K562 (cell line): Measurements from ENCODE around the gene KMT2E. TPM values are rescaled to one million over a fixed set of nuclear protein-coding genes. Genes with fewer than 3 reads are reported as not detected.

ENCODE experiments used
- CBX8 ChIP-seq: fragments of 200-600 bp; sonication (generic); IDR thresholded peaks from 2 replicates; pipeline ENCODE4 v1.6.1; 2012; ENCODE audit warnings: borderline replicate concordance, mixed run types, low read depth, mild to moderate bottlenecking, moderate library complexity, mixed read lengths, low read length, control low read depth, inconsistent platforms; ENCODE audit not compliant: poor library complexity, severe bottlenecking; ENCODE audit errors: extremely low read depth
- FOXP4 ChIP-seq: sonication (generic); formaldehyde crosslinking; IDR thresholded peaks from 2 replicates; pipeline ENCODE4 v1.8.0; 2022; ENCODE audit warnings: mild to moderate bottlenecking, missing genetic modification reagents, borderline replicate concordance
- GTF2B ChIP-seq: IDR thresholded peaks from 2 replicates; pipeline ENCODE4 v1.6.1; 2011; ENCODE audit not compliant: insufficient read length; ENCODE audit errors: extremely low read depth
- HMG20A ChIP-seq: fragments of 450-650 bp; formaldehyde crosslinking; conservative IDR thresholded peaks from 2 replicates; pipeline ENCODE4 v1.4.0; 2020; ENCODE audit warnings: mild to moderate bottlenecking, mixed read lengths
- MEIS2 ChIP-seq: fragments of 450-650 bp; IDR thresholded peaks from 2 replicates; pipeline ENCODE4 v1.6.1; 2014; ENCODE audit warnings: mild to moderate bottlenecking; ENCODE audit not compliant: partially characterized antibody
- RBM25 ChIP-seq: fragments of 200-400 bp; formaldehyde crosslinking; IDR thresholded peaks from 2 replicates; pipeline ENCODE4 v1.6.1; 2018; ENCODE audit warnings: low read length, low read depth, moderate library complexity; ENCODE audit not compliant: severe bottlenecking
- RREB1 ChIP-seq: fragments of 250-450 bp; sonication (Bioruptor Pico); IDR thresholded peaks from 2 replicates; pipeline ENCODE4 v1.4.0; 2020
- SP2 ChIP-seq: IDR thresholded peaks from 2 replicates; pipeline ENCODE4 v1.6.1; 2011; ENCODE audit warnings: mild to moderate bottlenecking, low read depth, low read length, moderate library complexity; ENCODE audit not compliant: poor library complexity, severe bottlenecking; ENCODE audit errors: extremely low read depth
- TEAD1 ChIP-seq, 2 experiments: fragments of 450-650 bp in 1 of 2; sonication (generic) in 1 of 2; formaldehyde crosslinking; IDR thresholded peaks; 2 replicates each; pipeline versions ENCODE4 v1.4.0 to v1.8.0; 2020 to 2022; ENCODE audit warnings: mild to moderate bottlenecking in 2 of 2, missing genetic modification reagents in 1 of 2
- THAP12 ChIP-seq: fragments of 250-450 bp; sonication (Bioruptor Pico); IDR thresholded peaks from 2 replicates; pipeline ENCODE4 v1.9.0; 2021; ENCODE audit warnings: mild to moderate bottlenecking, inconsistent platforms
- YY1 ChIP-seq, 3 experiments: IDR thresholded peaks; 2 replicates each; pipeline ENCODE4 v1.6.1; 2011; ENCODE audit warnings: low read length in 2 of 3, mild to moderate bottlenecking in 2 of 3, moderate library complexity in 2 of 3, borderline replicate concordance in 1 of 3, control low read depth in 1 of 3, low read depth in 1 of 3; ENCODE audit not compliant: insufficient read depth in 3 of 3, insufficient replicate concordance in 2 of 3, control insufficient read depth in 1 of 3, insufficient read length in 1 of 3; ENCODE audit errors: extremely low read depth in 1 of 3
- ZNF445 ChIP-seq: fragments of 250-450 bp; sonication (Bioruptor Pico); IDR thresholded peaks from 2 replicates; pipeline ENCODE4 v1.4.0; 2020; ENCODE audit warnings: low read depth, mild to moderate bottlenecking, moderate library complexity
- ZNF57 ChIP-seq: fragments of 450-650 bp; formaldehyde crosslinking; IDR thresholded peaks from 2 replicates; pipeline ENCODE4 v1.4.0; 2020; ENCODE audit warnings: mild to moderate bottlenecking, moderate library complexity
- ZNF668 ChIP-seq: fragments of 250-450 bp; sonication (Bioruptor Pico); IDR thresholded peaks from 2 replicates; pipeline ENCODE4 v1.8.0; 2022; ENCODE audit warnings: mild to moderate bottlenecking, inconsistent platforms
- ZNF79 ChIP-seq: fragments of 250-450 bp; sonication (Bioruptor Pico); IDR thresholded peaks from 2 replicates; pipeline ENCODE4 v1.4.0; 2020; ENCODE audit warnings: low read depth, mild to moderate bottlenecking, moderate library complexity
- polyA plus RNA-seq, 8 experiments: library from polyadenylated mRNA; depleted of rRNA in 4 of 8; stranded (reverse) in 5 of 8; unstranded in 3 of 8; fragments of >200 nt; fragmentation: Nextera tagmentation in 2 of 8; fragmentation: Illumina TruSeq in 1 of 8; extraction: Ambion mirVana in 2 of 8; extraction: Trizol in 1 of 8; gene quantifications; 2 replicates each; pipeline versions ENCODE4 v1.2.1 to v1.2.3, GENCODE V29; 2011 to 2014; ENCODE audit warnings: inconsistent platforms in 1 of 8, missing spikeins in 1 of 8
- total RNA-seq, 7 experiments: library from RNA; depleted of rRNA in 6 of 7; stranded (reverse); fragments of >200 nt in 6 of 7; fragmentation: Illumina TruSeq in 2 of 7; extraction: Trizol in 2 of 7; gene quantifications; 2 replicates each; pipeline versions ENCODE4 v1.2.1 to v1.2.3, GENCODE V29; 2011 to 2021; ENCODE audit warnings: low replicate concordance in 1 of 7

KMT2E gene
- total and polyA plus RNA-seq, 9 of the 15 experiments (the other 6 are each of a cell fraction or from before 2014, with no cell fraction given) = 8.9 to 55.3 (median 38.1) TPM

- TF ChIP-seq MEIS2 (no peak), RBM25 (no peak), ZNF57 (CRISPR knock-in tag) (no peak), ZNF445 (CRISPR knock-in tag) (no peak), FOXP4 (CRISPR knock-in tag) (no peak), RREB1 (CRISPR knock-in tag) (no peak), GTF2B (no peak), TEAD1 (CRISPR knock-in tag; IDR thresholded peaks at IDR 0.05) (no peak), YY1 (IDR thresholded peaks at IDR 0.05; ENCODE audit: borderline replicate concordance in 1 of 3, control insufficient read depth in 1 of 3, extremely low read depth in 1 of 3, insufficient read depth in 3 of 3, insufficient read length in 1 of 3, insufficient replicate concordance in 2 of 3, low read depth in 1 of 3, low read length in 2 of 3) (no peak), ZNF668 (CRISPR knock-in tag) (no peak), ZNF79 (CRISPR knock-in tag) (no peak), CBX8 (no peak), SP2 (no peak), HMG20A (no peak), THAP12 (CRISPR knock-in tag) (no peak)
Observed at GRCh38 chr7:104967088-104967487, 46.9 kb upstream of the KMT2E start (continued).
